ENCODE data around the gene ZNF827.
"Not testable (repeated sequence)": the region's sequence is repeated elsewhere in the genome, so short reads cannot be mapped to it uniquely, and the experiment has no call there.

The ZNF827 gene

DNA sequence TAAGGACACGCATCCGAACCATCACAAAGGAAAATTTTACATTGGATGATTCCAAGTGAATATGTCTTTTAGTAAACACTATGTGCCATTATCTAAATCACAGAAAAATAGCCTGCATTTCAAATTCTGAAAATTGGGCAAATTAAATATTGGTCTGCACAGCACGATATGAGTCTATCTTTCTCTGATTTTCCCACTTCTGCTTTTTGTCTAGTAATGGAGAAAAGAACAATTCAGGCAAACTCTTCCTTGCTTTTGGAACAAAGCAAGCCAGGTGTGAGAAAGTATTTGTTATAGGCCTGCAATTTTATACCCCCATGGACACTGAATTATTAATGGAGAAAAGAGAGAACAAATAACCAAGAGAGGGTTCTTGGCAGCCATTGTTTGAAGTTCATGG is 97.8 kb downstream of the ZNF827 start:
- no peak overlapping the region for H3K4me3 ChIP-seq (ENCODE audit: low read depth, low read length)
- POLR2A ChIA-PET, result no interaction called here
- TF ChIP-seq, protein P1, sequence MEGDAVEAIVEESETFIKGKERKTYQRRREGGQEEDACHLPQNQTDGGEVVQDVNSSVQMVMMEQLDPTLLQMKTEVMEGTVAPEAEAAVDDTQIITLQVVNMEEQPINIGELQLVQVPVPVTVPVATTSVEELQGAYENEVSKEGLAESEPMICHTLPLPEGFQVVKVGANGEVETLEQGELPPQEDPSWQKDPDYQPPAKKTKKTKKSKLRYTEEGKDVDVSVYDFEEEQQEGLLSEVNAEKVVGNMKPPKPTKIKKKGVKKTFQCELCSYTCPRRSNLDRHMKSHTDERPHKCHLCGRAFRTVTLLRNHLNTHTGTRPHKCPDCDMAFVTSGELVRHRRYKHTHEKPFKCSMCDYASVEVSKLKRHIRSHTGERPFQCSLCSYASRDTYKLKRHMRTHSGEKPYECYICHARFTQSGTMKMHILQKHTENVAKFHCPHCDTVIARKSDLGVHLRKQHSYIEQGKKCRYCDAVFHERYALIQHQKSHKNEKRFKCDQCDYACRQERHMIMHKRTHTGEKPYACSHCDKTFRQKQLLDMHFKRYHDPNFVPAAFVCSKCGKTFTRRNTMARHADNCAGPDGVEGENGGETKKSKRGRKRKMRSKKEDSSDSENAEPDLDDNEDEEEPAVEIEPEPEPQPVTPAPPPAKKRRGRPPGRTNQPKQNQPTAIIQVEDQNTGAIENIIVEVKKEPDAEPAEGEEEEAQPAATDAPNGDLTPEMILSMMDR (IDR thresholded peaks at IDR 0.05; ENCODE audit: insufficient read depth, low read length, missing control alignments), result no peak
- CTCF ChIA-PET, result interaction anchor here (0.9 kb wide), 1 partner anchor 224 kb away, joined by 4 read pairs; no protein-coding TSS in a partner anchor
- no peak for DNase-seq (ENCODE audit: low read depth, low spot score)

DNA sequence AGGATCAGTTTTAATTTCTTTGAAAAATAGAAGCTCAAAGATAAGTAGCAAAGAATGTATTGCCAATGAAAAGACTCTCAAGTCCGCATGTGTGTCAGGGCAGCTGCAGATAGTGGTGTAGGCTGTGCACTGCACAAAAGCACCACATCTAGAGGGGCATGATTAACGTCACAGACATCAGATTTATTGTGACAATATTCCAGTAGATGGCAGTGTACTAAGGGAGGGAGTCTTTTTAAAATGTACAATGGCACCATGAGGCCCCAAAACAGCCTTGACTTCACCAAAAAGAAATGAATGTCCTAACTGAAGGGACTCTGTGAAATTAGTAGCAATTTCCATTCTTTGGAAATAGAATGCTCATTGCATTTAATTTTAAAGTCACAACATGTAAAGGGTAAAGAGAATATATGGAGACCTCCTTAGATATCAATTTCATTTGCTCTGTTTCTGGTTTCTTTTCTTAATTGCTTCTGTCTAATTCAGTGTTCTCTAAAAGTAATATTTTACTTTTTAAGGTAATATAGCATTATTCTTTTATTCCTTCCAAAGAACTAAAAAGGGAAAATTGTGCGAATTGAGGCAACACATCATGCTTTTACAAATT is 98.4 kb downstream of the ZNF827 start:
- CTCF ChIA-PET, result interaction anchor here (0.7 to 1.9 kb wide), 11 partner anchors 10 to 223 kb away, joined by 3 to 8 read pairs (median 3); no protein-coding TSS in a partner anchor
- TF ChIP-seq, protein P1 (IDR thresholded peaks at IDR 0.05; ENCODE audit: insufficient read depth, low read length, missing control alignments), result peak; percentile 18
- no peak overlapping the region for H3K4me3 ChIP-seq (ENCODE audit: low read depth, low read length)
- DNase-seq (ENCODE audit: low read depth, low spot score), result no peak
- POLR2A ChIA-PET, result no interaction called here

DNA sequence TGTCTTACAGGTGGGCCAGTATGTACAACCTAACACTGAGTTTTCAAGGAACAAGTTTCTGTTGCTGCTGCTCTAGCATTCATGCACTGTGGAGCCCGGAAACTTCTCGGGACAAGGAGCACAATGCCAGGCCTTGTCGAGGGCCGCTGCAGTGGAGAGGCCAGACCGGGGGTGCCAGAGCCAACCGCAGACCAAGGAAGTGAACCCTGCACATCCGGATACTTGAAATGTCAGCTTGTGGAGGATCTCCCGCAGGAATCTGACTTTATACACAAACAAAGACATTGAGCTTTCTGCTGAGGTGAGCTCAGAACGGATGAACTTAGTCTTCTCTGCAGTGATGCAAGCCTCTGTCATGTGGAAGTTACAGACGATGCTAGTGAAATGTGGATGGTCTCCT is 99.5 kb downstream of the ZNF827 start:
- CTCF ChIA-PET, result interaction anchor here (1.0 to 1.9 kb wide), 5 partner anchors 9 to 32 kb away, joined by 3 to 8 read pairs (median 5); no protein-coding TSS in a partner anchor
- TF ChIP-seq, protein P1 (IDR thresholded peaks at IDR 0.05; ENCODE audit: insufficient read depth, low read length, missing control alignments), result no peak
- POLR2A ChIA-PET, result no interaction called here
- no peak for DNase-seq (ENCODE audit: low read depth, low spot score)
- H3K4me3 ChIP-seq (ENCODE audit: low read depth, low read length), result no peak overlapping the region

DNA sequence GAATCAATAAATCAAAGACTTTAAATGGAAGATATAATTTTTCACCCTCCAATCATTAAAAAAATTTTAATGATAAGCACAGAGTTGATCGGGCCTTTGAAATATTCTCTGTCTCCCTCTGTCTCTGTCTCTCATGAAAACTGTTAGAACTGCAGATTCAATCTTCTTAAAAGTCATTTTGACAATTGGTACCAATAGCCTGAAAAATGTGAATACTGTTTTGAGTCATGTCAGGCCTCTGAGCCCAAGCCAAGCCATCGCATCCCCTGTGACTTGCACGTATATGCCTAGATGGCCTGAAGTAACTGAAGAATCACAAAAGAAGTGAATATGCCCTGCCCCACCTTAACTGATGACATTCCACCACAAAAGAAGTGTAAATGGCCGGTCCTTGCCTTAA is 106.2 kb downstream of the ZNF827 start:
- CTCF ChIA-PET; DNase-seq (ENCODE audit: low read depth, low spot score); POLR2A ChIA-PET; H3K4me3 ChIP-seq (ENCODE audit: low read depth, low read length): not testable (repeated sequence)

DNA sequence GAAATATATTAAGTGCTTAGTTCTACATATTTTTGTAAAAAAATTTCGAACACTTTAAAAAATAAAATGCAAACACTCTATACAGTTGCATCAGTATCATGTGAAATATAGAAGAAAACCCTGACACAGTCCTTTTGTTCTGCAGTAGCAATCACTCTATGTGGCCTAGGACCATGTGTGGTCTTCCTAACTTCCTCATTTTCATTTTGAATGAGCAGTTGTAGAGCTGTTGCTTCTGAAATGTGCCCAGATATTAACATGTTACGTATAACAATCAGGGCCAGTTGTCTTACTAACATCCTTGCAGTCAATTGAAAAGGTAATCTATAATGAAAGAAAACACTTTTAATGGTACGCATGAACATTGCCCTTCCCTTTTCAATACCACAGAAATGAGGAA is 107.9 kb downstream of the ZNF827 start:
- ChIA-PET CTCF (interaction anchor here (1.1 kb wide), 1 partner anchor 9 kb away, joined by 8 read pairs; no protein-coding TSS in a partner anchor), POLR2A (interaction anchor here (0.6 kb wide), 1 partner anchor 23 kb away, joined by 3 read pairs; no protein-coding TSS in a partner anchor)
- no peak for DNase-seq (ENCODE audit: low read depth, low spot score)
- TF ChIP-seq, protein P1 (IDR thresholded peaks at IDR 0.05; ENCODE audit: insufficient read depth, low read length, missing control alignments), result no peak
- no peak overlapping the region for H3K4me3 ChIP-seq (ENCODE audit: low read depth, low read length)

DNA sequence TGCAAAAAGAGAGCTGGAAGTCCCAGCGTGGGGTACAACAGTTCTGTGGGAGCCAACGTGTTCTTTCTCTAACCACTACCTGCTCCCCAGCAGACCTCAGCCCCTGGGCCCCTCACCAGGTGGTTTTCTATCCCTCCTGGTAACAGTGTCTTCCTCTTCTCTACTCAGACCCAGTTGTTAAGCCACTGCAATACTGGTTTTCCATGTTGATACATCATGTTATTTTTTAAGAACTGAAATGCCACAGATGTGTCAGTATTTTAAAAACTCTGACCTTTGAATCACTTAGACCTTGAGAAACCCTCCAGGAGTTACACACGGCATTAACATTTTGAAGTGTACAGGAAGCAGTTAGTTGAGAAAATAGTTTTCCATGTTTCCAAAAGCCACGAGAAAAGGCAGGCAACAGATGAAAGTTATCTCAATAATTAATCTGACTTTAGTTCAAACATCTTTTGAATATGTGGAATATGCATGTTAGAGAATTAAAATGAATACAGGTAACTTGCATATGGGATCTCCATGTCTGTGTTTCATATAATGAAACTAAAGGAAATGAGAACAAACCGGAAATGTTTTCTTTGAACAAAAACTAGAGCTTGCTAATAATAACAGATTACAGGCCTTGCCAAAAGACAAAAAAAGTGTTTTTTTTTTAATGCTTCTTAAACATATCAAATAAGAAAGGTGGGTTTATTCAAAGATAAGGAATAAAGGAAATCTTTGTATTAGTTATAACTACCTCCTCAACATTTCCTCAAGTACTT is 108.8 kb downstream of the ZNF827 start:
- DNase-seq (ENCODE audit: low read depth, low spot score), result no peak
- POLR2A ChIA-PET, result no interaction called here
- TF ChIP-seq, protein P1 (IDR thresholded peaks at IDR 0.05; ENCODE audit: insufficient read depth, low read length, missing control alignments), result no peak
- CTCF ChIA-PET, result interaction anchor here (1.1 kb wide), 1 partner anchor 10 kb away, joined by 8 read pairs; no protein-coding TSS in a partner anchor
- H3K4me3 ChIP-seq (ENCODE audit: low read depth, low read length), result no peak overlapping the region

All from AG04449 (cell line).